K562 (cell line): ENCODE measurements around the gene SELENOM.

Source experiments
- ARID2 ChIP-seq: fragments of 450-650 bp; IDR thresholded peaks from 2 replicates; pipeline ENCODE4 v1.6.1; 2017; ENCODE audit warnings: antibody characterized with exemption, mild to moderate bottlenecking
- CEBPB ChIP-seq: fragments of 450-650 bp; IDR thresholded peaks from 2 replicates; pipeline ENCODE4 v1.6.1; 2016; ENCODE audit warnings: missing genetic modification characterization, missing compliant biosample characterization
- CTCF ChIP-seq, 3 experiments: IDR thresholded peaks in 2 of 3; conservative IDR thresholded peaks in 1 of 3; 2 replicates each; pipeline ENCODE4 v1.5.1; 2011 to 2012; ENCODE audit warnings: low read length in 3 of 3, mild to moderate bottlenecking in 3 of 3, control low read depth in 2 of 3, improper control_type of control experiment in 1 of 3, inconsistent platforms in 1 of 3, low read depth in 1 of 3, mixed read lengths in 1 of 3, moderate library complexity in 1 of 3; ENCODE audit not compliant: insufficient read depth in 2 of 3
- DNMT1 ChIP-seq: fragments of 450-650 bp; IDR thresholded peaks from 2 replicates; pipeline ENCODE4 v1.6.1; 2016; ENCODE audit warnings: antibody characterized with exemption, mild to moderate bottlenecking
- GTF2F1 ChIP-seq: IDR thresholded peaks from 2 replicates; pipeline ENCODE4 v1.6.1; 2011; ENCODE audit warnings: low read depth, low read length, improper control_type of control experiment
- POLR2A ChIP-seq: fragments of 450-650 bp; conservative IDR thresholded peaks from 2 replicates; pipeline ENCODE4 v1.6.1; 2016
- RAD21 ChIP-seq, 2 experiments: fragments of 250-450 bp in 1 of 2; fragments of 450-650 bp in 1 of 2; sonication (Bioruptor Pico) in 1 of 2; formaldehyde crosslinking in 1 of 2; IDR thresholded peaks in 1 of 2; conservative IDR thresholded peaks in 1 of 2; 2 replicates each; pipeline versions ENCODE4 v1.4.0 to v1.8.0; 2020 to 2022; ENCODE audit warnings: mild to moderate bottlenecking in 2 of 2, moderate library complexity in 1 of 2
- SRF ChIP-seq, 2 experiments: fragments of 250-450, 450-650 bp in 1 of 2; sonication (Bioruptor Pico) in 1 of 2; sonication (generic) in 1 of 2; formaldehyde crosslinking; IDR thresholded peaks; 2 replicates each; pipeline versions ENCODE4 v1.5.0 to v1.5.1; 2020 to 2022; ENCODE audit warnings: mild to moderate bottlenecking in 1 of 2, missing genetic modification reagents in 1 of 2
- TCF7L2 ChIP-seq: fragments of 150-350 bp; IDR thresholded peaks from 2 replicates; pipeline ENCODE4 v1.6.1; 2016; ENCODE audit warnings: low read depth, mild to moderate bottlenecking, low read length, moderate library complexity
- ZBTB7A ChIP-seq: IDR thresholded peaks from 2 replicates; pipeline ENCODE4 v1.6.1; 2011; ENCODE audit warnings: low read depth, mild to moderate bottlenecking, low read length, moderate library complexity, borderline replicate concordance; ENCODE audit not compliant: control insufficient read depth
- ZNF274 ChIP-seq: IDR thresholded peaks from 2 replicates; pipeline ENCODE4 v1.6.1; 2011; ENCODE audit warnings: low read depth, mild to moderate bottlenecking, low read length, moderate library complexity, borderline replicate concordance
- TF ChIP-seq, protein P1 (sequence below), 2 experiments: fragments of 450-650 bp; IDR thresholded peaks; 2 replicates each; pipeline ENCODE4 v1.6.1; 2016; ENCODE audit warnings: mild to moderate bottlenecking in 2 of 2, borderline replicate concordance in 1 of 2, low read depth in 1 of 2, moderate library complexity in 1 of 2
- TF ChIP-seq, protein P2 (sequence below): sonication (generic); formaldehyde crosslinking; IDR thresholded peaks from 2 replicates; pipeline ENCODE4 v1.8.0; 2022; ENCODE audit warnings: missing genetic modification reagents, mild to moderate bottlenecking, borderline replicate concordance
- TF ChIP-seq, protein P3 (sequence below): fragments of 450-650 bp; IDR thresholded peaks from 2 replicates; pipeline ENCODE4 v1.6.1; 2018; ENCODE audit not compliant: partially characterized antibody

GRCh38 chr22:31082606-31083376, 24.6 kb downstream of the SELENOM start:
- TF ChIP-seq CTCF (IDR thresholded peaks at IDR 0.05 in 2 of 3, conservative IDR thresholded peaks at IDR 0.05 in 1 of 3; ENCODE audit: insufficient read depth in 2 of 3, low read depth in 1 of 3, low read length in 3 of 3) (peak; percentile 58 to 66 (median 64); a peak in 5 of 6 replicates), TCF7L2 (no peak), ARID2 (no peak), POLR2A (no peak), ZNF274 (no peak), DNMT1 (no peak), RAD21 (CRISPR knock-in tag; conservative IDR thresholded peaks at IDR 0.05 in 1 of 2, IDR thresholded peaks at IDR 0.05 in 1 of 2) (peak; percentile 29 to 52; a peak in 3 of 4 replicates), CEBPB (tag) (no peak), ZBTB7A (no peak), SRF (CRISPR knock-in tag; IDR thresholded peaks at IDR 0.05) (no peak), GTF2F1 (no peak)
- TF ChIP-seq, protein P1, sequence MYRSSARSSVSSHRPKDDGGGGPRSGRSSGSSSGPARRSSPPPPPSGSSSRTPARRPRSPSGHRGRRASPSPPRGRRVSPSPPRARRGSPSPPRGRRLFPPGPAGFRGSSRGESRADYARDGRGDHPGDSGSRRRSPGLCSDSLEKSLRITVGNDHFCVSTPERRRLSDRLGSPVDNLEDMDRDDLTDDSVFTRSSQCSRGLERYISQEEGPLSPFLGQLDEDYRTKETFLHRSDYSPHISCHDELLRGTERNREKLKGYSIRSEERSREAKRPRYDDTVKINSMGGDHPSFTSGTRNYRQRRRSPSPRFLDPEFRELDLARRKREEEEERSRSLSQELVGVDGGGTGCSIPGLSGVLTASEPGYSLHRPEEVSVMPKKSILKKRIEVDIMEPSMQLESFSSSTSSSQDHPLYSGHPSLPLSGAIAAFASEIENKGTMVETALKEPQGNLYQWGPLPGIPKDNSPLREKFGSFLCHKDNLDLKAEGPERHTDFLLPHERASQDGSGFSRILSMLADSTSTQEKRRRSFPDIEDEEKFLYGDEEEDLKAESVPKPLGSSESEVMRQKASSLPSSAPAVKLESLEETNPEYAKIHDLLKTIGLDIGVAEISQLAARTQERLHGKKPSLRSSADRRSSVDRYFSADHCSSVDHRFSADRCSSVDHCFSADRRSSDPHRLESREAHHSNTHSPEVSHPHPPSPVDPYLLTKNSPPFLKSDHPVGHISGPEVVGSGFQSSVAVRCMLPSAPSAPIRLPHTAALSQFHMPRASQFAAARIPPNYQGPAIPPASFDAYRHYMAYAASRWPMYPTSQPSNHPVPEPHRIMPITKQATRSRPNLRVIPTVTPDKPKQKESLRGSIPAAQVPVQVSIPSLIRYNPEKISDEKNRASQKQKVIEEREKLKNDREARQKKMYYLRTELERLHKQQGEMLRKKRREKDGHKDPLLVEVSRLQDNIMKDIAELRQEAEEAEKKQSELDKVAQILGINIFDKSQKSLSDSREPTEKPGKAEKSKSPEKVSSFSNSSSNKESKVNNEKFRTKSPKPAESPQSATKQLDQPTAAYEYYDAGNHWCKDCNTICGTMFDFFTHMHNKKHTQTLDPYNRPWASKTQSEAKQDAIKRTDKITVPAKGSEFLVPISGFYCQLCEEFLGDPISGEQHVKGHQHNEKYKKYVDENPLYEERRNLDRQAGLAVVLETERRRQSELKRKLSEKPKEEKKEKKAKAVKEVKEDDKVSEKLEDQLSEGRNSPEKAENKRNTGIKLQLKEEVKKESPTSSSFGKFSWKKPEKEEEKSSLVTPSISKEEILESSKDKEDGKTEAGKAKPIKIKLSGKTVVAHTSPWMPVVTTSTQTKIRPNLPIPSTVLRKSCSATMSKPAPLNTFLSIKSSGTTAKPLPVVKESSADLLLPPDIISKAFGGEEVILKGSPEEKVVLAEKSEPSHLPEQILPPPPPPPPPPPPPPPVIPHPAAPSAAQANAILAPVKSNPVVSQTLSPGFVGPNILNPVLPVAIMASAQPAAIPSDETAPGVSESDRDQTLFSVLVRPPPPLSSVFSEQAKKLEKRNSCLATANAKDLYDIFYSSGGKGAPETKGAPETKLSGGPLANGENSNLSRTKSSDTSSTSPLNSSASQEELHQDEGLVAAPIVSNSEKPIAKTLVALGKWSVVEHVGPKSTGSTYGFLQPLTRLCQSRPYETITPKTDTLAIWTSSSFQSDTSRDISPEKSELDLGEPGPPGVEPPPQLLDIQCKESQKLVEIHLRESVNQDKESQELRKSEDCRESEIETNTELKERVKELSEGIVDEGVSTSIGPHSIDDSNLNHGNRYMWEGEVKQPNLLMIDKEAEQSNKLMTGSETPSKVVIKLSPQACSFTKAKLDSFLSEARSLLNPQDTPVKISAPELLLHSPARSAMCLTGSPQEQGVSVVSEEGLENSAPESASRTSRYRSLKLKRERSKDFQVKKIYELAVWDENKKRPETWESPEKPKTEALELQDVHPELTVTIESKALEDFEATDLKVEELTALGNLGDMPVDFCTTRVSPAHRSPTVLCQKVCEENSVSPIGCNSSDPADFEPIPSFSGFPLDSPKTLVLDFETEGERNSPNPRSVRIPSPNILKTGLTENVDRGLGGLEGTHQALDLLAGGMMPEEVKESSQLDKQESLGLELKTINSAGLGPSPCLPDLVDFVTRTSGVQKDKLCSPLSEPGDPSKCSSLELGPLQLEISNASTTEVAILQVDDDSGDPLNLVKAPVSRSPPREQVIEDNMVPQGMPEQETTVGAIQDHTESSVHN (IDR thresholded peaks at IDR 0.05; ENCODE audit: borderline replicate concordance in 1 of 2, low read depth in 1 of 2), result no peak
- TF ChIP-seq, protein P2, sequence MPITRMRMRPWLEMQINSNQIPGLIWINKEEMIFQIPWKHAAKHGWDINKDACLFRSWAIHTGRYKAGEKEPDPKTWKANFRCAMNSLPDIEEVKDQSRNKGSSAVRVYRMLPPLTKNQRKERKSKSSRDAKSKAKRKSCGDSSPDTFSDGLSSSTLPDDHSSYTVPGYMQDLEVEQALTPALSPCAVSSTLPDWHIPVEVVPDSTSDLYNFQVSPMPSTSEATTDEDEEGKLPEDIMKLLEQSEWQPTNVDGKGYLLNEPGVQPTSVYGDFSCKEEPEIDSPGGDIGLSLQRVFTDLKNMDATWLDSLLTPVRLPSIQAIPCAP, result no peak
- TF ChIP-seq, protein P3, sequence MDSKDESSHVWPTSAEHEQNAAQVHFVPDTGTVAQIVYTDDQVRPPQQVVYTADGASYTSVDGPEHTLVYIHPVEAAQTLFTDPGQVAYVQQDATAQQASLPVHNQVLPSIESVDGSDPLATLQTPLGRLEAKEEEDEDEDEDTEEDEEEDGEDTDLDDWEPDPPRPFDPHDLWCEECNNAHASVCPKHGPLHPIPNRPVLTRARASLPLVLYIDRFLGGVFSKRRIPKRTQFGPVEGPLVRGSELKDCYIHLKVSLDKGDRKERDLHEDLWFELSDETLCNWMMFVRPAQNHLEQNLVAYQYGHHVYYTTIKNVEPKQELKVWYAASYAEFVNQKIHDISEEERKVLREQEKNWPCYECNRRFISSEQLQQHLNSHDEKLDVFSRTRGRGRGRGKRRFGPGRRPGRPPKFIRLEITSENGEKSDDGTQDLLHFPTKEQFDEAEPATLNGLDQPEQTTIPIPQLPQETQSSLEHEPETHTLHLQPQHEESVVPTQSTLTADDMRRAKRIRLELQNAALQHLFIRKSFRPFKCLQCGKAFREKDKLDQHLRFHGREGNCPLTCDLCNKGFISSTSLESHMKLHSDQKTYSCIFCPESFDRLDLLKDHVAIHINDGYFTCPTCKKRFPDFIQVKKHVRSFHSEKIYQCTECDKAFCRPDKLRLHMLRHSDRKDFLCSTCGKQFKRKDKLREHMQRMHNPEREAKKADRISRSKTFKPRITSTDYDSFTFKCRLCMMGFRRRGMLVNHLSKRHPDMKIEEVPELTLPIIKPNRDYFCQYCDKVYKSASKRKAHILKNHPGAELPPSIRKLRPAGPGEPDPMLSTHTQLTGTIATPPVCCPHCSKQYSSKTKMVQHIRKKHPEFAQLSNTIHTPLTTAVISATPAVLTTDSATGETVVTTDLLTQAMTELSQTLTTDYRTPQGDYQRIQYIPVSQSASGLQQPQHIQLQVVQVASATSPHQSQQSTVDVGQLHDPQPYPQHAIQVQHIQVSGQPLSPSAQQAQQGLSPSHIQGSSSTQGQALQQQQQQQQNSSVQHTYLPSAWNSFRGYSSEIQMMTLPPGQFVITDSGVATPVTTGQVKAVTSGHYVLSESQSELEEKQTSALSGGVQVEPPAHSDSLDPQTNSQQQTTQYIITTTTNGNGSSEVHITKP, result no peak
